GM19099 (cell line): Measurements from ENCODE around the gene CEBPG.

Experiments used
- POLR2A ChIP-seq: IDR thresholded peaks from 3 replicates; pipeline ENCODE4 v1.6.1; 2011; ENCODE audit warnings: low read depth; ENCODE audit not compliant: insufficient read length; ENCODE audit errors: extremely low read depth

Gene CEBPG

DNA sequence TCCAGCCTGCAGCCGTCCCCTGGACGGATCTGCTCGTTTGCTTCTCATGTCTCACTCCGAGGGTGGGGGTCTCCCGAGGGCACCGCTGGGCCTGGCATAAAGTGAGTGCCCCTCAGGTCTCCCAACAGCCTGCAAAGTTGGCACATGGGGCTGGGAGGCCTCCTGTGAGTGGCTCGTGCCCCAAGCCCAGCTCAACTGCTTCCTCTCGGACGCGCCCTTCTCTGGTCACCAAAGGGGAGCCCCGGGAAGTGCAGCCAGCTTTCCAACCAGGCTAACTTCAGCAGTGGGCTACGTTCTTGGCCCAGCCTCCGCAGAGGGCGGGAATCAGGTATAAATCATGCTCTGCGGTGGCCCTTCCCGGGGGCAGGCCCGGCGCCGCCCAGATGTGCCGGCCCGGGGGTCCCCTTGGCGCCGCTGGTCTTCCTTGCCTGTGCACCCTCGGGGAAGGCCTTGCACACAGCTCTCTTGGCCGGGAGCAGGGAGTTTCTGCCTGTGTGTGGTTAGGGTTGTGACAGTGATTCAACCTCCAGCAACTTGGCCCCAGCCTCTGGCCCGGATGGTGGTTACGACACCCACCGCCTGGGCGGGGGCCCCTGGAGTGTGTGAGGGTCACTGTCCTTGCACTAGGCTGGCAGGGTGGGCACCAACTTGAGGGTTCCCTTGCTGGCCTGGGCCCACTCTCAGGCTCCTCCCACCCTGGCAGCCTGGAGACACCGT lies 20.7 kb downstream of the CEBPG start:
- TF ChIP-seq POLR2A: no peak

DNA sequence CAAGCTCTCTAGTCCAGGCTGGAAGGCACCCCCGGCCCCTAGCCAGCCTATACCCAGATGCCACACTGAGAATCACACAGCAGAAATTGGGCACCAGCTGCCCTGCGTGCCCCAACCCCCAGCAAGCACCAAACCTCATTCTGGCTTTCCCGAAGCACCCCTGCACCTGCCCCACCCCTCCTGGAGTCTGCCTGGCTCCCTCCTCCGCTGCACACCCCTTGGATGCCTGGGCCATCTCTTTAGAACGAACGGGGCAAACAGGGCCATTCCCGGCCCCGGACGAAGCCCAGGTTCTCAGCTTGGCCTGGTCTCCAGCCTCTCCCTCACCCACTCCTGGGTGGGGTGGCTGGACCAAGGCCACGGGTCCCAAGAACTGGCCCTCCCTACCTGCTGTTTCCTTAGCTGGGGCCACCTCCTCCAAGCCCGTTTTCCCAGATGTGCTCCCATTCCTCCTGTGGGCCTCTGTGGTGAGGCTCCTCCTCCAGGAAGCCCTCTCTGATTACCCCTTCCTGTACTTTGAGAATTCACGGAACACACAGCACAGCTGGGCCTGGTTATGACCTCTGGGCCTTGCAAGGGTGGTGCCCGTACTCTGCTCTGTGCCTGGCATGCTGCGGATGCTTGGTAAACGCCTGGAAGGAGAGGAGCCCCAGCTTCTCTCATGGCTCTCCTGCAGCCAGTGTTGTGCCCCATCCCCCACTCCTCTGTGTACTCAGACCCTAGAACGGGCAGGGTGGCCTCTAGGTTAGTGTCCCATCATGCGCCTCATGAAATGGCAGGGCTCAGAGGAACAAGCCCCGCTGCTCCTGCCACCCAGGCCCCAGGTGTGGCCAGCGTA lies 21.4 kb downstream of the CEBPG start:
- TF ChIP-seq POLR2A: no peak

DNA sequence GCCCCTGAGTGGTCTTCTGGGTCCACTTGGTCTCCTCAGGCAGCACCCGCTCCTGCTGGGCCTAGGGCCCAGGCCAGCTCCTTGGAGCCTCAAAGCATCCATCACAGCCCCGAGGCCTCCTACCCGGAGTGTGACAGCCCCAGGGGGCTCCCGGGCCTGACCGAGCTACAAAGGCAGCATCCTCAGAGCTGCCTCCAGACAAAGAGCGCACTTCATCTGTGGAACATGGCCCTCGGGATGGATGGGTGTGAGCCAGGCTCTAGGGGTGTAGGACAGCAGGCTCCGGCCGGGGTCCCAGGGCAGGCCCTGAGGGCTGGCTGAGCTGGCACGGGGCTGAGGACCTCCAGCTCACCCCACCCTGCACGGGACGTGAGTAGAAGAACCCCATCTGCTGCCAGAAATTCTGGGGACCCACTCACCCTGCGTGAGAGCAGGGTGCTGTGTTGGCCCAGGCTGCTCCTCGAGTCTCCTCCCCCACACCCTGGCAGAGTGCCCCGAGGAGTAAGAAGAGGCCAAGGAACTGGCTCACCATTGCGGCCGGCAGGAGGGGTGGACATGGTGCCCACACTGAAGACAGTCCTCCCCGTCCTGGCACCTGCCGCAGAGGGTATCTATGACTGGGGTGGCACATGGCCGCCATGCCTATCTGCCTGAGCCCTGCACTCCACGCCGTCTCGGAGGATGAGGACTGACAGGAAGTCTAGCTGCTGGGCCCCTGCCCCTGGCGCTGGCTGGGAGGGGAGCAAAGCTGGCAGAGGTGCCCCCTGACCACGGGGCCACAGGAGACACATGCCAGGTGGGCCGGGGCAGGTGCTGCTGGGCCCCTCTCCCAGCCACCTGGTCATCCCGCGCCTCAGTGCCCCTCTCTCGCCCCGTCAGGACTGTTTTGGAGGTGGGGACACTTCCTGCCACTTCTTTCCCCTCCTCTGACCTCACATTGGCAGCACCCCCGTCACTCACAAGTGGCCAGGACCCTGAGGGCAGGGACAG lies 22.3 kb downstream of the CEBPG start:
- TF ChIP-seq POLR2A: no peak

DNA sequence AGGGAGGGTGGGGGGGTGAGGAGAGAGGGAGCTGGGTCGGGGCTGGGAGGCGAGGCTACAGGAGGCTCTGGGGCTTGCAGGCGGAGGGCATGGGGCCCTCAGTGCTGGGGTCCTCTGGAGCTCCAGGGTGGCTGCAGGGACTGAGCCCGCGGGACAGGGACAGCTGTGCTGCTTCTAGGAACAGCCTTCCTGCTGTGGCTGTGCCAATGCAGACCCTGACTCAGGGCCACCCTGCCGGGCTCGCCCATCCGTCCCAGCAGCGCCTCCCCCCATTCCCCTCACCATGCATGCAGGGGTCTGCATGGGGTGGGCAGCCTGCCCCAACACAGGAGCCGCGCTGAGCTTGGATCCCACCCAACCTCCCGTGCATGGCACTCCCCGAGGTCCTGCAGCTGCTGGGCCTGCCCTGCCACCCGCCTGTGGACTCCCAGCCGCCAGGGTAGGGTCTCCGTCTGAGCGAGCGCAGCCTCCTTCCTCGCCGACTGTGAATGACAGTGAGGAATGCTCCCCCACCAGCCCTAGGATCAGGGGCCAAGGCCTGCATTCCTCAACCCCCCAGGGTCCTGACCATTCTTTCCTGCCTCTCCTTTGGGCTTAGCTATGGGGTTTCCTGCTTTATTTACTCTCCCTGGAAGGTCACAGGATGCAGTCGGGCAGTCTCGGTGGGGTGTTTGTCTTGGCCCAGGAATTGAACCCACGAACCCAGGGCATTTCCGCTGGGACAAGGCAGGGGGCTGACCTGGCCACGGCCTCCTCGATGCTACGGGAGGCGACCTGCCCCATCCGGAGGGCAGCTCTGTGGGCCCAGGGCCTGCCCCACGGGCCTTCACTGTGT lies 23.4 kb downstream of the CEBPG start:
- TF ChIP-seq POLR2A: no peak

DNA sequence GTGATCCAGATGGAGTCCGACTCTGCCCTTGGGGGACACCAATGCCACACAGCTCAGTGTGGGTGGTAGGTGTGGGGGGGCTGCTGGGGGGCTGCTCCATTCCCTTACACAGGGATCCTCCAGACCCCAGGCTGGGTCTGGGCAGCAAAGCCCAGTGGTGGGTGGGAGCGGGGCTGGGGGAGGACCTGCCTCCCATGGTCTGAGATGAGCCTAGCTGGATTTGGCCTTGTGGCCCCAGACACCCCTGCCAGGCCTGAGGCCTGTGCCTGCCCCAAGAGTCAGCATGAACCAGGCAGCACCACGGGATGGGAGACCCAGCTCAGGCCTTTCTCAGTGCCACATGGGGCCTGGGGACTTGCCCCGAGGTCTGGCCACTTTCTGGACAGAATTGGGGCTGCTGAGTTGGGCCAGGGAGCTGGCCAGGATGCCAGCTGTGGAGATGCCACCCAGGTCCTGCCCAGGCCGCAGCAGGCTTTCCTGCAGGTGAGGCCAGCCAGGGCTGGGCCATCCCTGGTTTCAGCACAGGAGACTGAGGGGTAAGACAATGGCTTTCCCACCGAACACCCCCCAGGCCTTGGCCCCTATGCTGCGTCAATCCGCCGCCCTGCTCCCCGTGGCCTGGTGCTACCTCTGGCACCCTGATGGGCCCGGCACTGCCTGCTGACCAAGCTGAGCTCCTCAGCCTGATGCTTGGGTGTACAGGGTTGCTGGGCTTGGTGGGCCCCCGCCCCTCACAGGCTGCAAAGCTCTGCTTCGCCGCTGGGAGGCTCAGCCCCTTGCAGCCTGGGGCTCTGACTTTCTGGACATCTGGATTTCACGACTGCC lies 24.2 kb downstream of the CEBPG start:
- TF ChIP-seq POLR2A: no peak

DNA sequence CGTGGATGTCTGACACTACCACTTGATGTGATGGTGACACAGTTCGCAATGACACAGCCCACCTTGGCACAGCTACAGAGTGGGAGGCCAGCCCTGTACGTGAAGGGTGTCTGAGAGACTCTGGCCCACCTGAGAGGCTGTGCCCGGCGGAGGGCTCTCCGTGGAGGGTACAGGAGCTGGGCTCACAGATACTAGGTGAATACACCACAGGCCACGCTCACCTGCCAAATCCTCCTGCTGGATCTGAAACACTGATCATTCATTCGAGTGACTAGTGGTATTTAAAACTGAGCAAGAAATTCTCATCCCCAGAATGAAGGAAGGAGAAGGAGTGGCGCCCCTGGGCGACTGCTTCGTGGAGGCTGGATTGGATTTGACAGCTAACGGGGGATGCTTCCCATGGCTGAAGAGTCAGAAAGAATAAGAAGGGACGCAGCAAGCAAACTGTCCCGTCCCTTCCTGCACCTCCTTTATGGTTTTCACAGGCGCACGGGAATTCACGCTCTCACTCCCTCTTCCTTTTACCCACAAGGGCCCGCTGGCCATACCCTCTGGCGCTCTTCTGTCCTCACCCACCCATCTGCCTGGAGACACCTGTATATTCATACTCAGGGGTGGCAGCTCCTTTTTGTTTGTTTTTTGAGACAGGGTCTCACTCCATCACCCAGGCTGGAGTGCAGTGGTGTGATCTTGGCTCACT lies 25.0 kb downstream of the CEBPG start:
- TF ChIP-seq POLR2A: no peak

DNA sequence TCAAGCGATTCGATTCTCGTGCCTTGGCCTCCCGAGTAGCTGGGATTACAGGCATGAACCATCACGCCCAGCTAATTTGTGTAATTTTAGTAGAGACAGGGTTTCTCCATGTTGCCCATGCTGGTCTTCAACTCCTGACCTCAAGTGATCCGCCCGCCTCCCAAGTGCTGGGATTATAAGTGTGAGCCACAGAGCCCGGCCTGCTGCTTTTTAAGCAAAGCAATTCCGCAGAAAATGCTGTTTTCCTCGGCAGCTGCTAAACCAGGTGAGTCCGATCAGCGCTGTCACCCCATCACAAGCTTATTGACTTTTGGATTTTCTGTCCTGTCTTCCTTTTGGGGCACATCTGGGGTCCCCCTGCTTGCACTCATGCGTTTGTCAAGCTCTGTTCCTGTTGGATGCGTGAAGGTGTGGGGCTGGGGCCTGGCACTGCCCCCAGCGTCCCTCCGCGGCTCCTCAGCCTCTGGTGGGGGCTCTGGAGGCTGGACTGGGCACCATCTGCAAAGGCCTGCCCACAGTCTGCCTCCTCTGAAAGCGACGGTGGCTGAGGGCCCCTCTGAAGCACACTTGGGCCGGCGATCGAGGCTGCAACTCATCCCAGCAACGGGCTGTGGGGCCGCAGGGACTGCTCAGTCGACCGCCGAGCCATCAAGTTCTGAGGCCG lies 25.7 kb downstream of the CEBPG start:
- TF ChIP-seq POLR2A: no peak

DNA sequence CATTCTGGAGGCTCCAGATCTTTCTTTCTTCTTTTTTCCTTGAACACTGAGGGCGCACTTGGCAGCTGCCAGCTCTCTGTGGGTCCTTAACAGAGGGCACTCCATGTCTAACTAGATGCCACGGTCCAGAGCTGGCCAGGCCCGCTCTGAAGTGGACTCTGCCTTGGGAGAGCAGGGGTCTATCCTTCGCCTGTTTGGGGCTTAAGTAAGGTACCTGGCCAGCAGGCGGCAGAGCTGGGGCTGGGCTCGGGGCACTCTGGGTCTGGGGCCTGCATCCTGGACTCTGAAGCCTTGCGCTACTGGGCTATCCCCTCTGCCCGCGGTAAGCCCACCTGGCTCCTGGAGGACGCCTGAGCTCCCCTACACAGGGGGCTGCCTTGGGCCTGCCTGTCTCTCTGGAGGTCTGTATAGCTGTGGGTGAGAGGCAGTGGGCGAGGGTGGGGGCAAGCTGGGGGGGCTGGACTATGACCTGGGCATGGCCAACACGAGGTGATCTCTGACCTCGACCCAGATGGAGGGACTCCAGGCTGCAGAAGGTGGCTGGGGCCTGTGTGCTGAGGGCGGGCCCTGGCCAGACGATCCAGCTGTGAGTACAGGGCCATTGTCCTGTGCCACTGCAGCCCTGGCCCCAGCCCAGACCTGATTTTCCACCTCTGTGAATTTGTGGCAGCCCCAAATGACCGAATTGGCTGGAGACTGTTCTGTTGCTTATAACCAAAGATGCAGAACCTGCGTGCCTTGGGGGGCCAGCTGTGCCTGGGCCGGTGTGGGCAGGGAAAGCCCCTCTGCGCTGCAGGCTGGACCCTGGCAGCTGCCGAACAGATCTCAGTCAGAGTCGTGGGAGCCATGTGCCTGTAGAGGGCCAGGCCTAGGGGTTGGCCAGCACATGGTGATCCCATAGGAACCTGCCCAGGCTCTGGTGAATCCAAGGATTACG lies 26.5 kb downstream of the CEBPG start:
- TF ChIP-seq POLR2A: no peak

DNA sequence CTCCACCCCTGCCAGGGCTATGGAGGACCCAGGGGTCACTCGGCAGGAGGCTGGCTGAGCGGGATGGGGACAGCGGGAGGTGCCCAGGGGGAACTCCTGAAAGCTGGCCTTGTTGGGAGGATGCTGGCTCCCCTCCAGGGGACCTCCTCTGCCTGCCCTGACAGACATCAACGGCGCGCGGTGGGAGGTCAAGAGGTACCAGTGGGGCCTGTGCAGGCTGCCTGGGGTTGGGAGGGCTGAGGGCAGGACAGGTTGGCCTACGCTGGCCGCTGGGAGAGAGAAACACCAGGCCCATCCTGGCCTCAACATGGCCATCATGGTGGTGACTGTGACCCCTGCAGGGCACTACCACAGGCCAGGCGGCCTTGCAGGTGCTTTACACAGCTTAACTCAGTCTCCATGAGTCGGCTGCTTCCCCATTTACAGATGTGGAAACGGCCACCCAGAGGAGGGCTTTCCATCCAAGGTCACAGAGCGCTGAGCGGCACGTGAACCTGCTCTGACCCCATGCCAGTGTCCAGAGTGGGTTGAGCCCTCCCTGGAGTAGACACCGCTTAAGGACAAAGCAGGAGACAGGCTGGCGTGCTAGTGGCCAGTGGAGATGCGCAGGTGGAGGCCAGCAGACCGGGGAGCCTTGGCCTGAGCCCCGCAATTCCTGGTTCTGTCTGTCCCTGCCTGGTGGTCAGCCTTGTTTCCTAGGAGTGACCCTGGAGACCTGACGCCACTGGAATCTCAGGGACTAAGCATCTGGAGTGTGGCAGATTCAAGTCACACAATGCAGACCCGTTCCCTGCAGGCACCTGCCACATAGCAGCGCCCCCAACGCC lies 27.6 kb downstream of the CEBPG start:
- TF ChIP-seq POLR2A: no peak

DNA sequence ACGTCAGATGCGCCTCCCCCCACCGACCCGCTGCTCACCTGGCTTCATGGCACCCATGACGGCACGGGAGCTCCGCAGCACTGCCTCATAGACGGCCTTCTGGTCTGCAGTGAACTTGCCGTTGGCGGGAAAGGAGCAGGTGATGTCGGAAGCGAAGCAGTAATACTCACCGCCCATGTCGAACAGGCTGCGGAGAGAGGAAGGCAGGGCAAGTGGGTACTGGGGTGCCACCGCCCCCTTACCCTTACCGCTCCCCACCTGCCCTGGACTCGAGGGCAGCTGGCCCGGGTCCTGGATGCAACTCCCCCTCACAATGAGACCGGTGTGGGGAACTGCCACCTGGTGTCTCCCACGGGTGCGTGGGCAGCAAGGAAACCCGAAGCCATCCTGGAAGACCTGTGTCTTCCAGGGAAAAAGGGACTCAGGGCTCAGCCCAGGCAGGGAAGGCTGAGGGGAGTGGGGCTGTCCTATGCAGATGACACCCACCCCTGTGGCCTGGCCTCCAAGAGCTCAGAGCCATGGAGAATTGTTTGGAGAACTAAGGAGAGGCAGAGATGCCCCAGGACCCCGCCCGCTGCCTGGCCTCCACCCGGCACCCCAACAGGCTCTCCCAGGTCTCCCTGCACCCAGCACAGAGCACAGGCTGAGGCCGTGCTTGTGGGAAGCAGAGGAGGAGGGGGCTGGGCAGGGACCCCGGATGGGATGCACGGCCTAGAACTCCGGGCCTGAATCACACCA lies 28.3 kb downstream of the CEBPG start:
- TF ChIP-seq POLR2A: no peak
